HG02759 (cell line): ENCODE data around the gene CCNH.

Source experiments
- ATAC-seq: cut with Tn5 transposase; IDR thresholded peaks from one replicate; pipeline ENCODE4 v1.9.1; 2021; ENCODE audit warnings: mild to moderate bottlenecking, moderate library complexity; ENCODE audit not compliant: unreplicated experiment

Gene CCNH

DNA sequence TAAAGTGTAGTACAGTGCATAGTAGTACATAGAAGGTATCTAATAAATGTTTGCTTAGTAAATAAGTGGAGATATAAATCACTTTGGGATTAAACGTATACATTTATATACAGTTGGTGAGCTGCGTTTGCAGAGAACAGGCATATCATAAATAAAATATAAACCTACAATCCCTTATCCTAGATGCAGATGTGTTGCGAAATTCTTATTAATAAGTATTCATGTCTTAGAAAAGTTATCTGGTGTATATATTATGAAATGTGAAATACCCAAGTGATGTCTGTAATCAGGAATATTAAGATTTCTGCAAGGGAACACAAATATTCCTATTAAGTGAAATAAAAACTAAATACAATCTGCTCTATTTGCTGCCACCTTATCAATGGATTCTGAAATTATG lies 8.8 kb downstream of the CCNH start:
- ATAC-seq, result no peak

- ATAC-seq, result no peak
Observed at GRCh38 chr5:87403409-87403808, 9.3 kb downstream of the CCNH start.

- ATAC-seq, result no peak
Observed at GRCh38 chr5:87401626-87402025, 11.1 kb downstream of the CCNH start.

DNA sequence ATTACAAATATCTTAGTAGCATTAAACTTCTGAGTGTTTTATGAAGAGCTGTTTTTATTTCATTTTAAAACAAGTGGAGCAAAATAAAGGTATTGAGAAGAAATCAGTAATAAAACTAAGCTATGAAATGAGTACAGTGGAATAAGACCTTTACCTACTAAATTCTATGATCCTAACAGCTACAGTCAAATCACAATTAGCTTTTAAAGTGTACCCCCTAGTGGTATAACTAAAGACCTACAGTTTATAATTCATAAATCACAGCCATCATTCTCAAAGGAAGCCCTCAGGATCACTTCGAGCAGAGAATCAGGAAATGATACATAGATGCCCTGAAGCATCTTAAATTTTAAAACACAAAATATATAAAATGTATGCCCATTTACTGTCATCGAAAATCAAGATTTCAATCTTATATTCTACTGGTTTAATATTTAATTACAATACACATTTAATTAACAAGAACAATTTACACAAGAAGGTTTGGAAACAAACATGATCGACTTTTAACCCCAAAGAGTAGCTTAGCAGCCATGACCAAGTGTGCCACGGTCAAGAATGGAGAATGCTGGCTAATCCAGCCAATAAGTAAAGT lies 12.3 kb downstream of the CCNH start:
- peak; percentile 79 for ATAC-seq

- ATAC-seq, result no peak
Observed at GRCh38 chr5:87399720-87400119, 13.0 kb downstream of the CCNH start.

DNA sequence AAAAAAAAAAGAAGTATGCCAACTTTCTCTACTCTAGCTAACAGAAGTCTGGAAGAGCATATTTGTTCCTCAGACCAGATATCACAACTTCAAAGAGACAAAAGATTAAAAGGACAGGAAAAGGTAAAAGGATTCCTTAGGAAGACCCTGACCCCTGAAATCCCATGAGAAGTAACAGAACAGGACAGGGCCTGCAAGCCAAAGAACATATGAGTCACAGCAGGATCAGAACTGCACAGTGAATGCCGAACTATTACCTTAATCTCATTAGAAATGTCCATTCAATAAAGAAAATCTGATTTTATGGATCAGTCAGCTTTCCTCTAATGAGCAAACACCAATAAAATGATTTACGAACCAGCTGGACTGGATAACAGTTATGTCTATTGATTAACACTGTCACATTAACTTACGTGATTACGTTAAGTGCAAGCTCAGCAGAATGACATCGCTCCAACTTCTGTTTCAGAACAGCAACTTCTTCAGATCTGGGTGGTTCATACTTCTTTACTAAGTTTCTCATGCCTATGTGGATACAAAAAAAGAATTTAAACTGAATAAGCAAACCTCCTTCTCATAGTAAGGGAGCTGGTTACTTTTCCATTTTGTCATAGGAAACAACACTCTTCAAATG lies 13.6 kb downstream of the CCNH start:
- ATAC-seq, result no peak

GRCh38 chr5:87394411-87395165 lies 18.1 kb downstream of the CCNH start:
- no peak for ATAC-seq

DNA sequence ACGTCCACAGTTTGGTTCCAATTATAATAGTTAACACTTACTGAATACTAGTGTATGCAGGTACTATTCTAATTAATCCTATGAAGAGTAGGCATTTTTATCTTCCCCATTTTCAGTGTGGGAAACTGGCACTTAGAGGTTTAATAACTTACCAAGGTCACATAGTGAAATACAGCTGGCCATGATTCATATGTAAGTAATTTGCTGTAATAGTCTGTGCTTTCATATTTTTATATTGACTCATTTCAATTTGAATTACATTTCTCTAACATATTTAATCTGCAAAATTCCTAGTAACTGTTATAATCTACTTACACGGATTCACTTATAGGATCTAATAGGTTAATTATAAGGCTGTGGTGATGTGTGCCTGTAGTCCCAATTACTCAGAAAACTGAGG lies 19.4 kb downstream of the CCNH start:
- ATAC-seq, result no peak

DNA sequence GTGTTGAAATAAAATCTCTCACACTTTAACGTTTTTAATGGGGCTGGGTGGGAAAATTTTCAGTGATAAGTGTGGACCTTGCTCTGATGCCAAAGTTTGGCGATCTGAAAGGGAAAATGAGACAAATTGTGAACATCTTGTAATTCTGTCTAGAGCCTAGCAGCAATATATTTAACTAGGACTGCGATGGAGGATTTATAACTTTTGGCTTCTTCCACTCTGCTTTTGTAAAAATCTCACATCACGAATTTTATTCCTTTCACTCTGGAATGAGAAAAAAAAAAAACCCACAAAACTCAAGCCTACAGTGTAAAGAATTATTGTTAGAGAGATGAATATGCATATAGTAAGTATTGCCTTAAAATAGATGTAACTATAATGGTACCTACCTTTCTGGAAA lies 19.9 kb downstream of the CCNH start:
- no peak for ATAC-seq

DNA sequence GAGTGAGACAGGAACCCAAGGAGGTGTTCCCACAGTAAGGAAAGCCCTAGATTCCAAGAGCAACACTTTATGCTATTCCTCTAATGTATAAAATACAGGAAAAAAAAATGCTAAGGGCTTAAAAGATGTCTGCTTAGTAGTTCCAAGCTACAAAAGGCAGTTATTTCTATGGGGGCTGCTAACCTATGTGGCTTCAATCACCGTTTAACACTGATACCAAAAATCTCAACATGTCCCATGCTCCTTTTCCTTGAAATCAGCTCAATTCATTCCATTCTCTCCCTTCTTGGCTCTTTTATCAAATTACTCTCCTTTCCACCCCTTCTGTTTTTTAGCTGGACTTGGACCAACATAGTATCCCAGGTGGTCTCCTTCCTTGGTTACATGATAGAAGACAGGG lies 20.6 kb downstream of the CCNH start:
- ATAC-seq, result no peak

DNA sequence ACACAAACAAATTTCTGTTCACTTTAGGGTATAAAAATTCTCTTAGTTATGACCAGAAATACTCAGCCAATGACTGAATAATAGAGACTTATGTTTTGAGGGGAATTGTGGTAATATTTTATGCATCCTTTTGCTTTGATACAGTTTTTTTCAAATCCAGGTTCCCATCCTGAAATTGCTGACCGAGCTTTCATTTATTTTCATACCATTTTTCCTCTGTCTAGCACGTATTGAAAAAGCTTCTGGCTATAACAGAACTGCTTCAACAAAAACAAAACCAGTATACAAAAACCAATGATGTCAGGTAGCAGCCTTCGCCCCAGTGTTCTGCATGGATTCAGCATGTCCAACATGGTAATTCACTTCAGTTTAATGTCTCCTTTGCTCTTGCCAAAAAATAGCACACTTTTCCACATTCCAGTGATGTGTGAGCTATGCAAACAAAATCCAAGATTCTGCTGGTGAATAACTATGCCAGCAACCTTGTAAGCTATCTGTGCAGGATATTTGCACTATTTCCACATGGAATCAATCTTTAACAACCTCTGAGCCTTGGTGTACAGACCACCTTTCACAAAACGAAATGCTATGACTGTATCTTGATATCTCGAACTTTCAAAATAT lies 22.0 kb downstream of the CCNH start:
- ATAC-seq, result no peak

- ATAC-seq, result no peak
Observed at GRCh38 chr5:87390075-87390474, 22.7 kb downstream of the CCNH start.

DNA sequence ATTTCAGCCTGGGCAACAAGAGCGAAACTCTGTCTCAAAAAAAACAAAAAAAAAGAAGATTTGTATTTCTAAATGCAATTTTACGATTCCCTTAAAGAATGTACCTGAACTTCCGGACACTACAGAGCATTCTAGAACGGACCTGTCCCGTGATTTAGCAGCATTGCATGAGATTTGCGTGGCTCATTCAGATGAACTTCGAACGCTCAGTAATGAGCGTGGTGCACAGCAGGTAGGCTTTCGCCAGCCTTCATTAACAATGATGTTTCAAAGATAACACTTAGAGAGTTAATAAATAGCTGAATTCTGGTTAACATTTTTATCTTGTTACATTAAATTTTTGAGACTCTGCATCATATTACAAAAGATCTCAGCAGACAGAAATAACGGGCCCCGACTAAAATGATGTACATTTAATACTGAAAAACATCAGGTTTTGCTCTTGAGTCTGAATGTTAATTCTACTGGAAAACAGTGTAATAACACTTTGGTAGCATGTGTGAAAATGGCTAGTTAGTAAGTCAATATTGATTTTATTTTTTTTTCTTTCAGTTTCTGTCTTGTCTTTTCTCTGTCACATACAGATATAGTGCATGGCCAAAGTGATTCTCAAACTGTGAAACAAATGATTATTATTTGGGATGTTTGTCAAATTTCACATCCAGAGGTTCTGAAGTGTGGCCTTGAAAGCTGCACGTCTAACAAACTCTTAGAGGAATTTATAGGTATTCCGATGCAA lies 23.3 kb downstream of the CCNH start:
- ATAC-seq, result no peak

- no peak for ATAC-seq
Observed at GRCh38 chr5:87388129-87388528, 24.6 kb downstream of the CCNH start.

- no peak for ATAC-seq
Observed at GRCh38 chr5:87385802-87386201, 26.9 kb downstream of the CCNH start.

DNA sequence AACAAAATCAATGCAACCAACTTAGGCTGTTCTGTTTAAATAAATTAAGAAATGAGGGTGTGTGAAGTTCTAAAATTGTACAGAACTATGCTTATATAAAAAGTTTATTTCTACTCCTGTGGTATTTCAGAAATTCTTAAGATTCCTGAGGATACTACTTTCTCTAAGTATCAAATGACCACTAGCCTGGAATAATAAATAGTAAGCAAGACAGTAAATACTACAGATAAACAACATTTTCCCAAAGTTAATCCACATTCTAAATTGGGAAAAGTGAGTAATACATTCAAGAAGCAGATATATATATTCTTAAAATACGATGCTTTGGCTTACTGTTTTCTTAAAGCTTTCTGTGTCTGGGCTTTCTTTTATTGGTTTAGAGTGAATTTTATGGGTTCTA lies 29.5 kb downstream of the CCNH start:
- no peak for ATAC-seq

GRCh38 chr5:87382224-87382623 lies 30.5 kb downstream of the CCNH start:
- ATAC-seq, result no peak

DNA sequence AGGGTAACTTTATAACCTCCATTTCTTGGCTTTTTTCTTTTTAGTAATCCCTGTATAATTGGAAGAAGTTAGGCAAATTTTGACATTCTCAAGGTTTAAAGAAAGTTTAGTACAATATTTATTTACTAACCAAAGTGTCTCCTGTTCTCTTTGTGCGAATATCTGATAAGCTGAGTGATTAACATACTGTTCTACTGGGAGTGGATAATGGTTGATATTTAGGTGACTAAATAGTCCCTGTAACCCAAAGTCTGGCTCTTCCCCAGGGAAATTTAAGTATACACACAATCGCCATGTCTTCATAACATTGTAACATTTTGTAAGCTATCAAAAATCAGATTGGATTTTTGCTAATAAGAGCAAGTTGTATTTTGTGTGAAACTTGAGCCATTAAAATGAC lies 40.0 kb downstream of the CCNH start:
- ATAC-seq, result no peak

DNA sequence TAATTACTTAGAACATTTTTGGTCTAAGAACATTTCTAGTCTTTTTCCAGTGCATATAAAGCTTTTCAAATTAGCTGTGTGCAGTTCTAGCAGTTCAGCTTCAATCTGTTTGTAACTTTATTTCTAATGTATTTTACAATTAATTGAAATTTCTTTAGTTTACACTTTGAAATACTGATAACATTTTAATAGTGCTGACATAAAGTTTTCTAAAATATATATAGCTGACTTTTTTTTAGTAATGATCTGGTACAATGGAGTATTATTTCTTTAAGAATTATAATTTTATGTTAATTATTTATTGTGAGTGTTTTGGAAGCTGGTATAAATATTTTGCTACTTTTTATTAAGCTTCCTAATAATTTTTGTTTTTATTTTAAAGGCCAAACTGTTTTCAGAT lies 43.3 kb downstream of the CCNH start:
- ATAC-seq, result no peak

- ATAC-seq, result no peak
Observed at GRCh38 chr5:87368601-87369000, 44.1 kb downstream of the CCNH start.

DNA sequence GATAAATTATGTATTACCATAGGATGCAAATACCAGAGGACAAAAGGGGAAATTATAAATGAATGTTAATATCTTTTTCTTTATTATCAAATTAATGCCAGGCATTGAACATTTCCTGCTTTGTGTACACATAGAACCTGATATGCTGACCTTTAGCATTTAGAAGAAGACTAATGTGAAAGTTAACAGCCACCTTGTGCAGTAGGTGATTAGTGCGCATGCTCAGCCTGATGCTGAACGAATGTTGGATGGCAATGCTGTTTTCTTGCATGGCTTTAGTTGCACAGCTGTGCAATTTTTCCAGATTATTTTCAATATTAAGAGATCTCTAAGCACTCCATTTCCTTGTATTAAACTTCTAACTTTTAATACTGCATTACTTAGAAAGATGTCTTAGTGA lies 45.5 kb downstream of the CCNH start:
- ATAC-seq, result no peak
